ENCODE measurements around the gene ZNF575.
A peak's percentile ranks its signal among the peaks of the same experiment; 100 is the strongest.
"Not testable (repeated sequence)": the region's sequence is repeated elsewhere in the genome, so short reads cannot be mapped to it uniquely, and the experiment has no call there.

Gene ZNF575

DNA sequence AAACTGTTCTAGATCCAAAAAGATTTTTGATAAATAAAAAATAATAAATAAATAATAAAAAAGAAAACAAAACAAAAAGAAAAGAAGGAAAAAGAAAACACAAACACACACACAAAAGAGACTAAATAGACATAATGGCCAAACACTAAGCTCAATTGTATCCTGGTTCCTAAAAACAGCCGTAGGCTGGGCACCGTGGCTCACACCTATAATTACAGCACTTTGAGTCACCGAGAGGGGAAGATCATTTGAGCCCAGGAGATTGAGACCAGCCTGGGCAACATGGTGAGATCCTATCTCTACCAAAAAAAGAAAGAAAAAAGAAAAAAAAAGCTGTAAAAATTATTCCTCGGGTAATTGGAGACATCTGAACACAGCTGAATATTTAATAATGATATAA lies 14.9 kb upstream of the ZNF575 start:
- H3K9me3 ChIP-seq (ENCODE audit: control insufficient read depth, insufficient read depth, low read length) = no peaks in the 10 kb centered on the region
- H3K4me1 ChIP-seq (ENCODE audit: control insufficient read depth, insufficient read depth, low read length) = no peaks in the 10 kb centered on the region
- H3K27me3 ChIP-seq (ENCODE audit: control insufficient read depth, insufficient read depth, low read length) = no peaks in the 10 kb centered on the region
- H3K36me3 ChIP-seq (ENCODE audit: control insufficient read depth, insufficient read depth, low read length) = no peaks in the 10 kb centered on the region
- no peak overlapping the region for H3K4me3 ChIP-seq (ENCODE audit: low read depth, low read length)
- H3K9ac ChIP-seq (ENCODE audit: low read depth, low read length) = no peak overlapping the region

DNA sequence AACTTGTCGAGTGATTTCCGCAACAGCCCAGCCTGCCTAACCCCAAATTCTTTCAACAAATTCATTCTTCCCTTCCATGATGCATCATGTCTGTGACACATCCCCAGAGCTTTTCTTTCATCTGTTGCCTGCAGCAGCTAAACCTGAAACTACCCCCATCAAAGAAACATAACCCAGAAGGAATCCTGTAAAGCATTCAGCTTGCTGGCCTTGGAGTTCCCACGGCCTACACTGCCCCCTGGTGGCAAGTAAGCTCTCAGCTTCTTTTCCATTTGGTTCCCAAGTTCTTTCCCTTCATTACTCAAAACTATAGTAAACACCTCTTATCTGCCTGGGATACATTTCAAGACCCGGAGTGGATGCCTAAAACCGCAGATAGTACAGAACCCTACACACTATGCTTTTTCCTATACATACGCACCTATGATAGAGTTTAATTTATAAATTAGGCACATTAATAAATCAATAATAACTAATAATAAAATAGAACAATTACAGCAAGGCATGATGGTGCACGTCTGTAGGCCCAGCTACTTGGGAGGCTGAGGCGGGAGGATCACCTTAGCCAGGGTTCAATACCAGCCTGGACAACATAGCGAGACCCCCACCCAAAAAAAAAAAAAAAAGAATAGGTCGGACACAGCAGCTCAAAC lies 13.4 kb upstream of the ZNF575 start:
- Histone ChIP-seq H3K36me3 (ENCODE audit: control insufficient read depth, insufficient read depth, low read length) (no peaks in the 10 kb centered on the region), H3K27me3 (ENCODE audit: control insufficient read depth, insufficient read depth, low read length) (no peaks in the 10 kb centered on the region), H3K9me3 (ENCODE audit: control insufficient read depth, insufficient read depth, low read length) (no peaks in the 10 kb centered on the region), H3K9ac (ENCODE audit: low read depth, low read length) (no peak overlapping the region), H3K4me3 (ENCODE audit: low read depth, low read length) (no peak overlapping the region), H3K4me1 (ENCODE audit: control insufficient read depth, insufficient read depth, low read length) (no peaks in the 10 kb centered on the region)

DNA sequence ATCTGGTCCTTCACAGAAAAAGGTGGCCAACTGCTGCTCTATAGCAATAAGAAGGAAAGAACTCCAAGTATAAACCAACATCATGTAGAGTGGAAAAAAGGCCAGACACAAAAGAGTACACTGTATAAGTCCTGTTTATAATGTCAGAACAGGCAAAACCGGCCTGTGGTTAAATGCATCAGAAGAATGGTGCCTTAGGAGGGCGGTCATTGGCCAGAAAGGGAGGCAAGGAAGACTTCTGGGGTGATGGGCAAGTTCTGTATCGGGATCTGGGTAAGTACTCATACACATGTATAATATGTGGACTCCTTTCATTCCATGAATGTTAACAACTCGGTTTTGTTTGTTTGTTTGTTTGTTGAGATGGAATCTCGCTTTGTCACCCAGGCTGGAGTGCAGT lies 10.1 kb upstream of the ZNF575 start:
- no peak overlapping the region for H3K9ac ChIP-seq (ENCODE audit: low read depth, low read length)
- H3K9me3 ChIP-seq (ENCODE audit: control insufficient read depth, insufficient read depth, low read length) = no peaks in the 10 kb centered on the region
- peaks cover 17% of the 10 kb centered on the region for H3K27me3 ChIP-seq (ENCODE audit: control insufficient read depth, insufficient read depth, low read length)
- no peaks in the 10 kb centered on the region for H3K36me3 ChIP-seq (ENCODE audit: control insufficient read depth, insufficient read depth, low read length)
- H3K4me1 ChIP-seq (ENCODE audit: control insufficient read depth, insufficient read depth, low read length) = peaks cover 8% of the 10 kb centered on the region
- H3K4me3 ChIP-seq (ENCODE audit: low read depth, low read length) = no peak overlapping the region

DNA sequence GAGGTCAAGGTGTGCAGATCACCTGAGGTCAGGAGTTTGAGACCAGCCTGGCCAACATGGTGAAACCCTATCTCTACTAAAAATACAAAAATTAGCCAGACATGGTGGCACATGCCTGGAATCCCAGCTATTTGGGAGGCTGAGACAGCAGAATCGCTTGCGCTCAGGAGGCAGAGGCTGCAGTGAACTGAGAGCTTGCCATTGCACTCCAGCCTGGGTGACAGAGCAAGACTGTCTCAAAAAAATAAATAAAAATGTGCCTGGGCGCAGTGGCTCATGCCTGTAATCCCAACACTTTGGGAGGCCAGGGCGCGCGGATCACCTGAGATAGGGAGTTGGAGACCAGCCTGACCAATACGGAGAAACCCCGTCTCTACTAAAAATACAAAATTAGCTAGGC lies 9.3 kb upstream of the ZNF575 start:
- H3K9me3 ChIP-seq (ENCODE audit: control insufficient read depth, insufficient read depth, low read length); H3K36me3 ChIP-seq (ENCODE audit: control insufficient read depth, insufficient read depth, low read length); H3K4me1 ChIP-seq (ENCODE audit: control insufficient read depth, insufficient read depth, low read length); H3K4me3 ChIP-seq (ENCODE audit: low read depth, low read length); H3K9ac ChIP-seq (ENCODE audit: low read depth, low read length): not testable (repeated sequence)
- peaks cover 23% of the 10 kb centered on the region for H3K27me3 ChIP-seq (ENCODE audit: control insufficient read depth, insufficient read depth, low read length)

DNA sequence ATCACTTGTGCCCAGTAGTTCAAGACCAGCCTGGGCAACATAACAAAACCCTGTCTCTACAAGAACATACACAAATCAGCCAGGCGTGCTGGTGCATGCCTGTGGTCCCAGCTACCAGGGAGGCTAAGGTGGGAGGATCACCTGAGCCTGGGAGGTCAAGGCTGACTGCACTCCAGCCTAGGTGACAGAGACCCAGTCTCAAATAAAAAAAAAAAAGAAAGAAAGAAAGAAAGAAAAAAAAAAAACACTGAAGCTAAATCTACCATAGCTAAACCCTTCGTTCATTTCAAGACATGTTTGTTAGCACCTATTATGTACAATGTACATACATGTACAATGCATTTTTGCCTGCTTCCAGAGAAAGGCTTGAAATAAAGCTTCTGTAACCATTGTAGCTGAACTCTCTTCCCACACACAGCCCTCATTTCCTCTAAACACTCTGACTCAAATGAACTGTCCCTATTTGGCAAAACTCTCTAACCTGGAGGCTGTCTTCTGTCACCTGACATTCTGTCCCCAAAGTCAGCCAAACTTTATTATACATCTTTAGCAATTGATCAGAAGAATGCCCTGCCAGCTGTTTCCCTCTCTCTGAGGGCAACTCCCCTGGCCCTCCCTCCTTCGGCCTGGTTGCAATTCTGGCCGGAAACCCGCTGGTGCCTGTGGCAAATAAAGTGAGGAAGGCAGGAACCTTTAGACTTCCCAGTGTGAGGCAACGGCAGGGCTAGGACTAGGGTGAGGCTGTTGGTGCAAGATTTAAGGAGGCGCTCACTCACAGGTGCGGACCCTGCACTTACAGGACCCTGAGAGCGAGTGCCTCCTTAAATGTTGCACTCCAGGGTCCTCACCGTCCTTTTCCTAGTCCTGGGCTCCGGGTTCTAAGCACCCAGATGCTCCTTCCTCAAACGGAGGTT lies 7.8 kb upstream of the ZNF575 start:
- Histone ChIP-seq H3K36me3 (ENCODE audit: control insufficient read depth, insufficient read depth, low read length) (no peaks in the 10 kb centered on the region), H3K9ac (ENCODE audit: low read depth, low read length) (no peak overlapping the region), H3K4me1 (ENCODE audit: control insufficient read depth, insufficient read depth, low read length) (peaks cover 8% of the 10 kb centered on the region), H3K4me3 (ENCODE audit: low read depth, low read length) (peak overlapping the region; percentile 75), H3K9me3 (ENCODE audit: control insufficient read depth, insufficient read depth, low read length) (no peaks in the 10 kb centered on the region), H3K27me3 (ENCODE audit: control insufficient read depth, insufficient read depth, low read length) (peaks cover 25% of the 10 kb centered on the region)

DNA sequence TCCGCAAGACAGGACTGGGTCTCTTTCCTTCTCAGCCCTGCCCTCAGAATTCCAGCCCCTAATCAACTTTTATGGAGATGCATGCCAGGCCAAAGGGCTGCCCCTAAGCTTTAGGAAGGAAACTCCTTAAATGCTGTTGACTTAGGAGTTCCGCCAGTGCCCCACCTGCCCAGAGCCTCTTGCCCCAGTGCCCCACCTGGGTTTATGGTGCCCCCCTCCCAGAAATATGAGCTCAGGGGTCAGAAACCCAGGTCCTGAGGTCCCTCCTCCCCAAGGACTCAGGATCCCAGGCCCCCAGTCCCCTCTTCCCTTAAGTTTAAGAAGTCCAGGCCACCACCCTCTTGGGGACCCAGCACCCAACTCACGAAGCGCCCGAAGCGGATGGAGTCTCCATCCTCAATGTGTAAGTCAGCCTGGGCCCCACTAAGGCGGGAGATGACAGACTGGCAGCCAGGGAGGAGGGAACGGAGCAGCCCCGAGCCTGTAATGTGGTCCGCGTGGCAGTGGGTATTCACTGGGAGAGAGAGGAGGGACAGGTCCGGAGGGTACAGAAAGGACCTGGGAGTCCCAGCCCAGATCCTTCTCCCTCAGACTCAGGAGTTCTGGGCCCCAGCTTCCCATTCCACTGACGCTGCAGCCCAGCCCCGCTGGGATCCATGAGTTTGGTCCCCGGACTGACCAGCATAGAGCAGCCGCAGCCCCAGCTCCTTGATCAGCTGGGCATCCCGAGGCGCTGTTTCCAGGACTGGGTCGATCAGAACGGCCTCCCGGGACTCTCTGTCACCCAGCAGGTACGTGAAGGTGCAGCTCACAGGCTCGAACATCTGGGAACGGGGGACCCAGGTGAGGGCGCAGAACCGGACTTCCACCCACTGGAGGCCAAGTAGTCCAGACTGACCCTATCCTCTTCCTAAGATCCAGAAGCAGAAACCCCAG lies 6.9 kb upstream of the ZNF575 start:
- Histone ChIP-seq H3K9me3 (ENCODE audit: control insufficient read depth, insufficient read depth, low read length) (no peaks in the 10 kb centered on the region), H3K9ac (ENCODE audit: low read depth, low read length) (peak overlapping the region; percentile 54), H3K4me1 (ENCODE audit: control insufficient read depth, insufficient read depth, low read length) (peaks cover 8% of the 10 kb centered on the region)

DNA sequence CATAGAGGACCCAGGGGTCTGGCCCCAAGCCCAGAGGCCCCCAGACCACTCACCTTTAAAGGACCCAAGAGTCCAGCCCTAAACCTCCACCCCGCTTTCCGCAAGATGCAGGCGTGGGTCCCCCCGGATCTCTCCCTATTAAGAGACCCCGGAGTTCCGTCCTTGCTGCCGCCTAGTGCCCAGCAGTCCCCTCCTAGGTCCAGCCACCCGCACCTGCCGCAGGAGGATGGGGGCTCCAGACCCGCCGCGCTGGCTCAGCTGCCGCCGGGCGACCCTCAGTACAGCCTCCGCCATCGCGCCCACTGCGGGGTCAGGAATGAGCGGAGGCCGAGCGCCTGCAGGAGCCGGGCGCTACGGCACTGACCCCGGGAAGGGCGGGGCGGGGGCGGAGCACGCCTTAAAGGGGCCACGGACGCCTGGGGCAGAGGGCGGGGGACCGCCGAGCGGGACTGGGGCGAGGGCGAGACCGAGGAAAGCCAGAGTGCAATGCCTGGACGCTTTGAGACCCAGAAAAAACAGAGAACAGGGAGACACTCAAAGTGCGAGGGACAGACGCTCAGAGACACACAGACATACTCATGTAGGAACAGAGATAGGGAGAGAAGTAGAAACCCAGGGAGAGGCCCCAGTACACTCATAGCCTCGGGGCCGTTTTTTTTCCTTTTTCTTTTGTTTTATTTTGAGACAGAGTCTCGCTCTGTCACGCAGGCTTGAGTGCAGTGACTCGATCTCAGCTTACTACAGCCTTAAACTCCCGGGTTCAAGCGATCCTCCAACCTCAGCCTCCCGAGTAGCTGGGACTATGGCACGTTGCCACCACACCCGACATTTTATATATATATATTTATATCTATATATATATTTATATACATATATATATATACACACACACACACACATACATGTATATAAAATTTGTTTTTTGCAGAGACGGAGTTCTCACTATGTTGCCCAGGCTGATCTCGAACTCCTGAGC lies 5.8 kb upstream of the ZNF575 start, which contains the start of gene ETHE1:
Gene ETHE1, minus strand, starts transcription at position 318 of the 976 bp plus-strand sequence. Its CDS starts 24 bp downstream, at position 294.
- H3K27me3 ChIP-seq (ENCODE audit: control insufficient read depth, insufficient read depth, low read length) = peaks cover 25% of the 10 kb centered on the region
- peak within 1 kb of the TSS; percentile 75 for H3K4me3 ChIP-seq (ENCODE audit: low read depth, low read length)
- H3K9ac ChIP-seq (ENCODE audit: low read depth, low read length) = peak within 1 kb of the TSS; percentile 54
- H3K36me3 ChIP-seq (ENCODE audit: control insufficient read depth, insufficient read depth, low read length) = no peaks in the 10 kb centered on the region
- H3K9me3 ChIP-seq (ENCODE audit: control insufficient read depth, insufficient read depth, low read length) = no peaks in the 10 kb centered on the region
- H3K4me1 ChIP-seq (ENCODE audit: control insufficient read depth, insufficient read depth, low read length) = peaks cover 8% of the 10 kb centered on the region

More for the DNA sequence above, 6.9 kb upstream of the ZNF575 start:
- Histone ChIP-seq H3K27me3 (ENCODE audit: control insufficient read depth, insufficient read depth, low read length) (peaks cover 25% of the 10 kb centered on the region), H3K36me3 (ENCODE audit: control insufficient read depth, insufficient read depth, low read length) (no peaks in the 10 kb centered on the region), H3K4me3 (ENCODE audit: low read depth, low read length) (peak overlapping the region; percentile 75)

DNA sequence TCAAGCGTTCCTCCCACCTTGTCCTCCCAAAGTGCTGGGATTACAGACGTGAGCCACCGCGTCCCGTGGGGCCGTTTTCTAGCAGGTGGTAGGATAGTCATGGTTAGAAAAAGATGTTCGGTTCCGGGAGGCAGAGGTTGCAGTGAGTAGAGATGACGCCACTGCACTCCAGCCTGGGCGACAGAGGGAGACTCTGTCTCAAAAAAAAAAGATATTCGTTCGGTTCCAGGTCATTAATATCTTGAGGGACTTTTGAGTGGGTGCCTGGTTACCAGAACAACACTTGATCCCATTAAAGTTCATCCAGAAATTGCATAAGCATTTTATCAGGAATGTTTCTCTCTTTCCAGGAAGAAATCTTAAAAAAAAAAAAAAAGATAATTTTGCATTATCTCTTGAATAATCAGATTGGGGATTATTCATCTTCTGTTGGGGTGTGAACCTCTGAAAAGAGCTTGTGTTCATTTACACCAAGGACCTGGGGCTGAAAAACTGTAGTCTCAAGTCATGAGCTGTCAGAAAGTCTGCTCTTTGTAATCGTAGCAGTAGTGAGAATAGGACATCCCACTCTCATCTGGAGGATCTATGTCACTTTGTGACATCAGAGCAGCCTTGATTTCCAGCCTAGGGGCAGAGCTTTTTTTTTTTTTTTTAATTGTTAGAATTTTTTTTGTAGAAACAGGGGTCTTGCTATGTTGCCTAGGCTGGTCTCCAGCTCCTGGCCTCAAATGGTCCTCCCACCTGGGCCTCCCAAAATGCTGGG lies 4.9 kb upstream of the ZNF575 start:
- H3K4me3 ChIP-seq (ENCODE audit: low read depth, low read length) = no peak overlapping the region
- H3K9me3 ChIP-seq (ENCODE audit: control insufficient read depth, insufficient read depth, low read length) = no peaks in the 10 kb centered on the region
- no peak overlapping the region for H3K9ac ChIP-seq (ENCODE audit: low read depth, low read length)
- H3K27me3 ChIP-seq (ENCODE audit: control insufficient read depth, insufficient read depth, low read length) = peaks cover 25% of the 10 kb centered on the region
- H3K36me3 ChIP-seq (ENCODE audit: control insufficient read depth, insufficient read depth, low read length) = no peaks in the 10 kb centered on the region
- peaks cover 8% of the 10 kb centered on the region for H3K4me1 ChIP-seq (ENCODE audit: control insufficient read depth, insufficient read depth, low read length)

DNA sequence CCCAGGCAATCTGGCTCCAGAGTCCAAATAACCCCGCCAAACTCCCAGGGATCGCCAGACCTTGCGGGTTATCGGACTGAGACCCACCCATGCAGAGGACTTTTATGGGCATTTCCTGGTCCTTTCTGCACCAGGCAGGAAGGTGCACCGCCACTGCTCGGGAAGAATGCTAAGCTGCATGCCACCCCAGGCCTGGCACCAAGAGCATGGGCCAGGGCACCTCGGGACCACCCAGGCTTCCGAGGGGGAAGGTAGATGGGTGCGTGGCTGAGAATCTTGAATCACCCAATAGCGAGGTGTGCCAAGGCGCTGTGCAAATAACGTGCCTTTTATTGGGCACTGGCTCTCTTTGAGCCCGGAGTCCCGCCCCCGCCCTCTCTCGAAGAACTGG lies 422 bp upstream of the ZNF575 start:
- Histone ChIP-seq H3K27me3 (ENCODE audit: control insufficient read depth, insufficient read depth, low read length) (peaks cover 12% of the 10 kb centered on the region), H3K9ac (ENCODE audit: low read depth, low read length) (no peak overlapping the region), H3K4me3 (ENCODE audit: low read depth, low read length) (peak overlapping the region; percentile 91), H3K4me1 (ENCODE audit: control insufficient read depth, insufficient read depth, low read length) (peaks cover 9% of the 10 kb centered on the region), H3K36me3 (ENCODE audit: control insufficient read depth, insufficient read depth, low read length) (no peaks in the 10 kb centered on the region), H3K9me3 (ENCODE audit: control insufficient read depth, insufficient read depth, low read length) (no peaks in the 10 kb centered on the region)

DNA sequence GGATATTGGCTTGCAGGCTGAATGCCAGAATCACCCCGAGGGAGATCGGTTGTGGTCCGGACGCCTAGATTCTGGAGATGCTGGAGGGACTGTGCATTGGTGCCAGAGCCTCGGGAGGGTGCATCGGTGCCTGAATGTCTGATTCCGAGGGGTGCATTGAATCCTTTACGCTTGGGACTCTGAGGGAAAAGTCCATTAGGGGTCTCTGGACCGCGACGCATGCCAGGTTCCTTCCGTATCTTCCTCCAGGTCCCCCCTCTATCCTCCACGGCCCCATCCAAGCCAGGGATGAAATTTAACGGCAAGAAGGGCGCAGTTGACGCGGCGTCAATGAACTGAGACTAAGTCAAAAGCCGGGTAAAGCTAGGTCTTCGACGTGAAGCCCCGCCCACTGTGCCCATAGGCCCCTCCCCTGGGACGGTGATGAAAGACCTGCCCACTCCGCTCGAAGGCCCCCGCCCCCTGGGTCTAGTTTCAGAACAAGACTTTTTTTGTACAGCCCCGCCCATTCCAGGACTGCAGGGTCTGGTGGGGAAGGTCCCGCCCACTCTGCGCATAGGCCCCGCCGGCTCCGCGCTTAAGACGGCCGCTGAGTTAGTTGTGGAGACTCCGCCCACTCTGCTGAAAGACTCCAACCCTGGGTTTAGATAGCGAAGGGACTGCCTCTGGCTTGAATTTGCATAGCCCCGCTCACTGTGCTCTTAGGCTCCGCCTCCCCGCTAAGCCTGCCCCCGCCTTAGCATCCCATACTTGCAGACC lies 737 bp downstream of the ZNF575 start:
- Histone ChIP-seq H3K36me3 (ENCODE audit: control insufficient read depth, insufficient read depth, low read length) (peaks cover 6% of the 10 kb centered on the region), H3K9me3 (ENCODE audit: control insufficient read depth, insufficient read depth, low read length) (no peaks in the 10 kb centered on the region), H3K4me1 (ENCODE audit: control insufficient read depth, insufficient read depth, low read length) (peaks cover 9% of the 10 kb centered on the region), H3K9ac (ENCODE audit: low read depth, low read length) (peak overlapping the region; percentile 54), H3K4me3 (ENCODE audit: low read depth, low read length) (peak overlapping the region; percentile 91), H3K27me3 (ENCODE audit: control insufficient read depth, insufficient read depth, low read length) (peaks cover 2% of the 10 kb centered on the region)

Data from iPS-15b (cell line).